HCT116 (cell line): ENCODE measurements around the gene DAAM2. TPM values are rescaled to one million over a fixed set of nuclear protein-coding genes. Genes with fewer than 3 reads are reported as not detected.

Source experiments
- ATAC-seq: fragments of 200-7000 bp; cut with Tn5 transposase; 2 replicates; pipeline ENCODE4 v1.9.1; 2020; ENCODE audit warnings: mild to moderate bottlenecking, moderate library complexity
- BruUV-seq: library from RNA; stranded (reverse); fragments of 400-500 nt; replicated peaks from 2 replicates; lab custom pipeline; 2021; lab: Mats Ljungman, UMichigan
- CTCF ChIA-PET: fragments of 300-600 bp; sonication (Branson Sonifier 250); formaldehyde crosslinking; loops from one replicate; lab custom pipeline; 2021; ENCODE audit warnings: antibody characterized with exemption; lab: Charles Lee
- POLR2A ChIA-PET: fragments of 300-600, 350-600 bp; sonication (Branson Sonifier 250); formaldehyde crosslinking; loops from one replicate; lab custom pipeline; 2021; ENCODE audit warnings: antibody characterized with exemption; lab: Charles Lee
- RAD21 ChIA-PET, 2 experiments: fragments of 300-600 bp; sonication (Branson Sonifier 250); formaldehyde crosslinking; loops; one replicate each; lab custom pipeline; 2023; ENCODE audit warnings: low total read pairs in 2 of 2; ENCODE audit not compliant: uncharacterized antibody in 2 of 2, unreplicated experiment in 2 of 2, low non-redundant PET in 1 of 2; lab: Charles Lee
- DNase-seq: peaks from one replicate; pipeline ENCODE4 v3.0.0-alpha.2; 2010; ENCODE audit warnings: low read depth, low spot score
- H2AFZ ChIP-seq: fragments of 200-600 bp; shearing (Covaris generic), sonication (generic); 2 replicates; pipeline ENCODE4 v1.6.1; 2017; ENCODE audit warnings: low read depth, mixed run types, mixed read lengths, antibody characterized with exemption, low read length; ENCODE audit not compliant: poor library complexity, severe bottlenecking
- H3K27ac ChIP-seq: 2 replicates; pipeline ENCODE4 v1.5.1; 2012; ENCODE audit warnings: low read depth, low read length
- H3K27me3 ChIP-seq: fragments of 200-600 bp; sonication (generic); 2 replicates; pipeline ENCODE4 v1.6.1; 2016; ENCODE audit warnings: mixed run types, low read length, mixed read lengths; ENCODE audit not compliant: insufficient read depth
- H3K36me3 ChIP-seq, 2 experiments: fragments of 200-500 bp in 1 of 2; fragments of 200-600 bp in 1 of 2; sonication (Bioruptor generic) in 1 of 2; sonication (generic) in 1 of 2; 2 replicates each; pipeline versions ENCODE4 v1.5.1 to v1.6.1; 2014 to 2016; ENCODE audit warnings: low read length in 2 of 2, inconsistent platforms in 1 of 2, mixed read lengths in 1 of 2, mixed run types in 1 of 2; ENCODE audit not compliant: insufficient read depth in 2 of 2, control insufficient read depth in 1 of 2
- H3K4me1 ChIP-seq, 2 experiments: fragments of 200-600 bp in 1 of 2; sonication (generic) in 1 of 2; 2 replicates each; pipeline versions ENCODE4 v1.5.1 to v1.6.1; 2012 to 2017; ENCODE audit warnings: low read length in 2 of 2, inconsistent platforms in 1 of 2, mild to moderate bottlenecking in 1 of 2, mixed read lengths in 1 of 2, mixed run types in 1 of 2, moderate library complexity in 1 of 2; ENCODE audit not compliant: insufficient read depth in 2 of 2, control insufficient read depth in 1 of 2
- H3K4me2 ChIP-seq: fragments of 200-600 bp; sonication (generic); 2 replicates; pipeline ENCODE4 v1.6.1; 2017; ENCODE audit warnings: mixed run types, low read length, mixed read lengths
- H3K4me3 ChIP-seq, 2 experiments: fragments of 200-600 bp in 1 of 2; sonication (generic) in 1 of 2; replicated peaks in 1 of 2; 2 replicates each; pipeline ENCODE4 v1.5.1; 2011 to 2016; ENCODE audit warnings: low read length in 2 of 2, control low read depth in 1 of 2, low read depth in 1 of 2, mild to moderate bottlenecking in 1 of 2, mixed read lengths in 1 of 2, mixed run types in 1 of 2
- H3K79me2 ChIP-seq: fragments of 200-600 bp; sonication (generic); 2 replicates; pipeline ENCODE4 v1.6.1; 2017; ENCODE audit warnings: mild to moderate bottlenecking, mixed run types, low read length, moderate library complexity, mixed read lengths; ENCODE audit not compliant: insufficient read depth
- H3K9ac ChIP-seq: fragments of 200-600 bp; sonication (generic); 2 replicates; pipeline ENCODE4 v1.6.1; 2016; ENCODE audit warnings: low read length, mixed read lengths
- H3K9me2 ChIP-seq: fragments of 200-600 bp; sonication (generic), shearing (Covaris generic); 2 replicates; pipeline ENCODE4 v1.6.1; 2017; ENCODE audit warnings: mixed run types, mild to moderate bottlenecking, moderate library complexity; ENCODE audit not compliant: insufficient read depth
- H3K9me3 ChIP-seq, 2 experiments: fragments of 200-500 bp in 1 of 2; fragments of 200-600 bp in 1 of 2; sonication (Bioruptor generic) in 1 of 2; sonication (generic) in 1 of 2; 2 replicates each; pipeline ENCODE4 v1.6.1; 2014 to 2017; ENCODE audit warnings: low read length in 2 of 2, mixed read lengths in 2 of 2, inconsistent platforms in 1 of 2, low read depth in 1 of 2, mild to moderate bottlenecking in 1 of 2, mixed run types in 1 of 2, moderate library complexity in 1 of 2; ENCODE audit not compliant: control insufficient read depth in 1 of 2, insufficient read depth in 1 of 2
- H4K20me1 ChIP-seq: fragments of 200-600 bp; sonication (generic), shearing (Covaris generic); 2 replicates; pipeline ENCODE4 v1.6.1; 2017; ENCODE audit warnings: mixed run types, mild to moderate bottlenecking, moderate library complexity; ENCODE audit not compliant: insufficient read depth
- CEBPB ChIP-seq: IDR thresholded peaks from 2 replicates; pipeline ENCODE4 v1.6.1; 2012; ENCODE audit warnings: low read depth
- EGR1 ChIP-seq: IDR thresholded peaks from 2 replicates; pipeline ENCODE4 v1.6.1; 2012; ENCODE audit warnings: low read depth
- EZH2 ChIP-seq: fragments of 200-600 bp; sonication (generic); IDR thresholded peaks from 2 replicates; pipeline ENCODE4 v1.6.1; 2017; ENCODE audit warnings: antibody characterized with exemption, mixed run types
- EZH2phosphoT487 ChIP-seq: fragments of 200-600 bp; IDR thresholded peaks from 2 replicates; pipeline ENCODE4 v1.6.1; 2018; ENCODE audit warnings: antibody characterized with exemption, borderline replicate concordance
- FOSL1 ChIP-seq: IDR thresholded peaks from 2 replicates; pipeline ENCODE4 v1.6.1; 2012; ENCODE audit warnings: low read depth
- JUND ChIP-seq: IDR thresholded peaks from 2 replicates; pipeline ENCODE4 v1.6.1; 2012
- POLR2AphosphoS5 ChIP-seq: IDR thresholded peaks from 2 replicates; pipeline ENCODE4 v1.6.1; 2011; ENCODE audit warnings: mild to moderate bottlenecking, low read depth, low read length, moderate library complexity
- RAD21 ChIP-seq: IDR thresholded peaks from 2 replicates; pipeline ENCODE4 v1.6.1; 2012; ENCODE audit warnings: low read depth, mild to moderate bottlenecking
- SRF ChIP-seq: IDR thresholded peaks from 2 replicates; pipeline ENCODE4 v1.6.1; 2012; ENCODE audit warnings: low read depth
- TCF7L2 ChIP-seq: IDR thresholded peaks from 2 replicates; pipeline ENCODE4 v1.7.0; 2011; ENCODE audit warnings: borderline replicate concordance, inconsistent platforms; ENCODE audit not compliant: insufficient read depth, insufficient read length; ENCODE audit errors: extremely low read depth
- ZFX ChIP-seq: fragments of 450-650 bp; IDR thresholded peaks from 2 replicates; pipeline ENCODE4 v1.6.1; 2017
- ZNF274 ChIP-seq: fragments of 200-500 bp; sonication (Bioruptor generic); IDR thresholded peaks from 2 replicates; pipeline ENCODE4 v1.6.1; 2014; ENCODE audit warnings: mild to moderate bottlenecking, low read depth, low read length, inconsistent platforms
- intact Hi-C: fragments of 100-400 bp; cut with micrococcal nuclease; formaldehyde crosslinking; loops from 2 replicates; pipeline ENCODE4 v1.10.0; 2022
- total RNA-seq: library from RNA; stranded (reverse); gene quantifications from one replicate; pipeline ENCODE4 v1.2.1, GENCODE V29; 2021; ENCODE audit not compliant: unreplicated experiment
- TF ChIP-seq, protein P1 (sequence below), 3 experiments: fragments of 200-600 bp in 1 of 3; sonication (generic) in 1 of 3; IDR thresholded peaks in 2 of 3; conservative IDR thresholded peaks in 1 of 3; 2 replicates each; pipeline ENCODE4 v1.5.1; 2012 to 2017; ENCODE audit warnings: low read depth in 2 of 3, low read length in 2 of 3, antibody characterized with exemption in 1 of 3, borderline replicate concordance in 1 of 3, control low read depth in 1 of 3, mild to moderate bottlenecking in 1 of 3, mixed read lengths in 1 of 3, mixed run types in 1 of 3, moderate library complexity in 1 of 3; ENCODE audit not compliant: insufficient read depth in 1 of 3
- TF ChIP-seq, protein P2 (sequence below): IDR thresholded peaks from 2 replicates; pipeline ENCODE4 v1.6.1; 2012; ENCODE audit warnings: low read depth
- TF ChIP-seq, protein P3 (sequence below): IDR thresholded peaks from 2 replicates; pipeline ENCODE4 v1.6.1; 2012

DAAM2 gene
- total RNA-seq, 1 experiment from 2014 or later = not detected

DNA sequence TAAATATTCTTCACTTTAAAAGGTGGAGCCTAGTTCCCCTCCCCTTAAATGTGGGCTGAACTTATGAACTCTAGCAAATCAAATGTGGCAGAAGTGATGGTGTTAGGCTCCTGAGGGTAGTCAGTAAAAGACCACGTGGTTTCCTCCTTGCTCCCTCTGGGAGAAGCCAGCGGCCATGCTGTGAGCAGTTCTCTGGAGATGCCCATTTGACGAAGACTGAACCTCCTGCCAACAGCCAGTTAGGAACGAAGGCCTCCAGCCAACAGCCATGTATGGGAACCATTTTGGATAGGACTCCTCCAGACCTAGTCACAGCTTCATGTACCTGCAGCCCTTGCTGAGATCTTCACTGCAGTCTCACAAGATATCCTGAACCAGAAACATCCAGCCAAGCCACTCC lies 149.6 kb downstream of the DAAM2 start:
- H3K27me3 ChIP-seq = peaks cover 9% of the 10 kb centered on the region; the same call in 1 of the 2 replicates
- no peaks in the 10 kb centered on the region for H3K9me3 ChIP-seq
- POLR2A ChIA-PET = no interaction called here
- BruUV-seq = no TSS peak
- H3K4me2 ChIP-seq = no peak overlapping the region
- no peaks in the 10 kb centered on the region for H3K79me2 ChIP-seq
- H3K4me1 ChIP-seq = peaks cover 2 to 4% of the 10 kb centered on the region in 2 experiments; a peak in 2 of 4 replicates
- H3K9ac ChIP-seq = no peak overlapping the region
- H3K4me3 ChIP-seq = no peak overlapping the region
- DNase-seq = no peak
- no peak for ATAC-seq
- intact Hi-C loops = no loop called here
- TF ChIP-seq FOSL1 (no peak), POLR2AphosphoS5 (no peak), SRF (no peak), EZH2 (no peak), EZH2phosphoT487 (no peak), TCF7L2 (no peak), EGR1 (no peak), ZFX (no peak), RAD21 (no peak), ZNF274 (no peak), JUND (no peak), CEBPB (no peak)
- TF ChIP-seq, protein P1, sequence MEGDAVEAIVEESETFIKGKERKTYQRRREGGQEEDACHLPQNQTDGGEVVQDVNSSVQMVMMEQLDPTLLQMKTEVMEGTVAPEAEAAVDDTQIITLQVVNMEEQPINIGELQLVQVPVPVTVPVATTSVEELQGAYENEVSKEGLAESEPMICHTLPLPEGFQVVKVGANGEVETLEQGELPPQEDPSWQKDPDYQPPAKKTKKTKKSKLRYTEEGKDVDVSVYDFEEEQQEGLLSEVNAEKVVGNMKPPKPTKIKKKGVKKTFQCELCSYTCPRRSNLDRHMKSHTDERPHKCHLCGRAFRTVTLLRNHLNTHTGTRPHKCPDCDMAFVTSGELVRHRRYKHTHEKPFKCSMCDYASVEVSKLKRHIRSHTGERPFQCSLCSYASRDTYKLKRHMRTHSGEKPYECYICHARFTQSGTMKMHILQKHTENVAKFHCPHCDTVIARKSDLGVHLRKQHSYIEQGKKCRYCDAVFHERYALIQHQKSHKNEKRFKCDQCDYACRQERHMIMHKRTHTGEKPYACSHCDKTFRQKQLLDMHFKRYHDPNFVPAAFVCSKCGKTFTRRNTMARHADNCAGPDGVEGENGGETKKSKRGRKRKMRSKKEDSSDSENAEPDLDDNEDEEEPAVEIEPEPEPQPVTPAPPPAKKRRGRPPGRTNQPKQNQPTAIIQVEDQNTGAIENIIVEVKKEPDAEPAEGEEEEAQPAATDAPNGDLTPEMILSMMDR (IDR thresholded peaks at IDR 0.05 in 2 of 3, conservative IDR thresholded peaks at IDR 0.05 in 1 of 3; ENCODE audit: borderline replicate concordance in 1 of 3, insufficient read depth in 1 of 3, low read depth in 2 of 3, low read length in 2 of 3) = no peak
- TF ChIP-seq, protein P2, sequence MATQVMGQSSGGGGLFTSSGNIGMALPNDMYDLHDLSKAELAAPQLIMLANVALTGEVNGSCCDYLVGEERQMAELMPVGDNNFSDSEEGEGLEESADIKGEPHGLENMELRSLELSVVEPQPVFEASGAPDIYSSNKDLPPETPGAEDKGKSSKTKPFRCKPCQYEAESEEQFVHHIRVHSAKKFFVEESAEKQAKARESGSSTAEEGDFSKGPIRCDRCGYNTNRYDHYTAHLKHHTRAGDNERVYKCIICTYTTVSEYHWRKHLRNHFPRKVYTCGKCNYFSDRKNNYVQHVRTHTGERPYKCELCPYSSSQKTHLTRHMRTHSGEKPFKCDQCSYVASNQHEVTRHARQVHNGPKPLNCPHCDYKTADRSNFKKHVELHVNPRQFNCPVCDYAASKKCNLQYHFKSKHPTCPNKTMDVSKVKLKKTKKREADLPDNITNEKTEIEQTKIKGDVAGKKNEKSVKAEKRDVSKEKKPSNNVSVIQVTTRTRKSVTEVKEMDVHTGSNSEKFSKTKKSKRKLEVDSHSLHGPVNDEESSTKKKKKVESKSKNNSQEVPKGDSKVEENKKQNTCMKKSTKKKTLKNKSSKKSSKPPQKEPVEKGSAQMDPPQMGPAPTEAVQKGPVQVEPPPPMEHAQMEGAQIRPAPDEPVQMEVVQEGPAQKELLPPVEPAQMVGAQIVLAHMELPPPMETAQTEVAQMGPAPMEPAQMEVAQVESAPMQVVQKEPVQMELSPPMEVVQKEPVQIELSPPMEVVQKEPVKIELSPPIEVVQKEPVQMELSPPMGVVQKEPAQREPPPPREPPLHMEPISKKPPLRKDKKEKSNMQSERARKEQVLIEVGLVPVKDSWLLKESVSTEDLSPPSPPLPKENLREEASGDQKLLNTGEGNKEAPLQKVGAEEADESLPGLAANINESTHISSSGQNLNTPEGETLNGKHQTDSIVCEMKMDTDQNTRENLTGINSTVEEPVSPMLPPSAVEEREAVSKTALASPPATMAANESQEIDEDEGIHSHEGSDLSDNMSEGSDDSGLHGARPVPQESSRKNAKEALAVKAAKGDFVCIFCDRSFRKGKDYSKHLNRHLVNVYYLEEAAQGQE = no peak
- TF ChIP-seq, protein P3, sequence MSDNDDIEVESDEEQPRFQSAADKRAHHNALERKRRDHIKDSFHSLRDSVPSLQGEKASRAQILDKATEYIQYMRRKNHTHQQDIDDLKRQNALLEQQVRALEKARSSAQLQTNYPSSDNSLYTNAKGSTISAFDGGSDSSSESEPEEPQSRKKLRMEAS = no peak
- H3K36me3 ChIP-seq = no peaks in the 10 kb centered on the region
- H3K27ac ChIP-seq = no peak overlapping the region
- CTCF ChIA-PET = no interaction called here
- no peak overlapping the region for H2AFZ ChIP-seq
- H3K9me2 ChIP-seq = no peaks in the 10 kb centered on the region
- RAD21 ChIA-PET = no interaction called here
- no peaks in the 10 kb centered on the region for H4K20me1 ChIP-seq
